SKM-1 treated with dmso at 0.1 percent for 144 hours (cell line): Measurements from ENCODE around the gene SEMA4C.

Experiments used
- DNase-seq: peaks from one replicate; lab custom pipeline; 2025; ENCODE audit not compliant: unreplicated experiment; lab: John Stamatoyannopoulos, UW

Gene SEMA4C

GRCh38 chr2:96846825-96847224, 23.1 kb downstream of the SEMA4C start:
- no peak for DNase-seq

- DNase-seq, result no peak
These were observed 25.5 kb downstream of the SEMA4C start for GRCh38 chr2:96844405-96844808.

GRCh38 chr2:96843538-96844268, 26.2 kb downstream of the SEMA4C start, which contains the start of gene ANKRD23:
Gene ANKRD23, minus strand, starts transcription at chr2:96844021. Its CDS starts 29 bp downstream, at chr2:96843992.
- DNase-seq, result no peak

- no peak for DNase-seq
These were observed 27.3 kb downstream of the SEMA4C start for GRCh38 chr2:96842600-96842999.

GRCh38 chr2:96841701-96842495, 28.0 kb downstream of the SEMA4C start:
- no peak for DNase-seq

- no peak for DNase-seq
These were observed 29.7 kb downstream of the SEMA4C start for GRCh38 chr2:96839875-96840850.

- DNase-seq, result no peak
These were observed 30.5 kb downstream of the SEMA4C start for GRCh38 chr2:96839293-96839874.

GRCh38 chr2:96838345-96839292, 31.3 kb downstream of the SEMA4C start:
- DNase-seq, result no peak

GRCh38 chr2:96837575-96837974, 32.3 kb downstream of the SEMA4C start:
- no peak for DNase-seq

GRCh38 chr2:96835830-96836229, 34.0 kb downstream of the SEMA4C start:
- no peak for DNase-seq

GRCh38 chr2:96832754-96833507, 36.9 kb downstream of the SEMA4C start:
- no peak for DNase-seq

- DNase-seq, result no peak
These were observed 37.5 kb downstream of the SEMA4C start for GRCh38 chr2:96832408-96832753.

- no peak for DNase-seq
These were observed 38.2 kb downstream of the SEMA4C start for GRCh38 chr2:96831679-96832078.

GRCh38 chr2:96830044-96830562, 39.8 kb downstream of the SEMA4C start:
- DNase-seq, result no peak

- no peak for DNase-seq
These were observed 41.0 kb downstream of the SEMA4C start for GRCh38 chr2:96828874-96829273.

GRCh38 chr2:96828436-96828835, 41.4 kb downstream of the SEMA4C start:
- DNase-seq, result no peak

- DNase-seq, result no peak
These were observed 43.2 kb downstream of the SEMA4C start for GRCh38 chr2:96826546-96827278.

GRCh38 chr2:96825057-96825456, 44.8 kb downstream of the SEMA4C start:
- DNase-seq, result no peak
